Measurements from ENCODE around the gene PRDM12.

PRDM12 gene

DNA sequence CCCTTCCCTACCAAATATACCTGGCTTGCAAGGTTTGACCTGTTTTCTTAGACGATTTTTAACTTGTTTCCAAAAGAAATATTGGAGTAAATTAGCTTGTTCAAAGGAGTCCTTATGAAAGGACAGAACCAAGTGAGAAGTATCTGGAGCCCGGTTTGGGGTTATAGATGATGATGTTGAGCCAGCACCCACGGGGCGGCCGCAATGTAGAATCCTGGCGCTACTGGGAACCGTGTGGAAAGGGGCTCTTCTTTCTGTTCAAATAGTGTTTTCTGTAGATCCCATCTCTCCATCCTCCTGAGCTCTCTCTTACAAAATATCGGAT lies 28.7 kb downstream of the PRDM12 start:
- no peak for DNase-seq

DNA sequence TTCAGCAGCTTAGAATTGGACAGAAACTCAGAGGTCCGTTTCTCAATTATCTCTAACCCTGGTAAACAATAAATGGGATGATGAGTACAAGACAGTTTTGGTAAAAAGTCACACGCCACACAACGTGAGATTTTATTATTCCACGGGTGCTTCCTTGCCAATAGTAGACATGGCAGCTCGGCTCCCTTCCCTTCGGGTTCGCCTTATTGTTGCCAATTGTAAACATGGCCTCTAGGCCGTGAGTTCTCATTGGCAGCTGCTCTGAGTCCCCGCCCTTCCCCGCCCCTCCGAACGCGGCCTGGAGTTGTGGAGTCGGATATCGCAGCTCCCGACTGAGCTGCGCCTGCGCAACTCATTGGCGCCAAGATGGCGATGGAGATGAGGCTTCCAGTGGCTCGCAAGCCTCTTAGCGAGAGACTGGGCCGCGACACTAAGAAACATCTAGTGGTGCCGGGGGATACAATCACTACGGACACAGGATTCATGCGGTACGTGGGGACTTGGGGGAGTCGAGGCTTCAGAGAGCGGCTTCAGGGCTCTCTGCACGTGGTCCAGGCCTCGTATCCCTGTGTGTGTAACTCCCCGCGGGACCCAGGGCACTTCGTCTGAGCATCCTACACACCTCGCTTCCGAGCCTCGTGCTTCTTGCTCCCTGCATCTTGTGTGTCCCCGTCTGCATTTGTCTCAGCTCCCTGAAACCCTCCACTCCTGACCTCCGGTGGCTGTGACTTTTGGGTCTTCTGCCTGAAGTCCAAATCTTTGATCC lies 29.2 kb downstream of the PRDM12 start, which contains the start of gene EXOSC2:
TSS of gene EXOSC2 (plus strand) at position 355 of the 766 bp plus-strand sequence. CDS start at position 367, 12 bp downstream.
- peak; percentile 98 for DNase-seq

DNA sequence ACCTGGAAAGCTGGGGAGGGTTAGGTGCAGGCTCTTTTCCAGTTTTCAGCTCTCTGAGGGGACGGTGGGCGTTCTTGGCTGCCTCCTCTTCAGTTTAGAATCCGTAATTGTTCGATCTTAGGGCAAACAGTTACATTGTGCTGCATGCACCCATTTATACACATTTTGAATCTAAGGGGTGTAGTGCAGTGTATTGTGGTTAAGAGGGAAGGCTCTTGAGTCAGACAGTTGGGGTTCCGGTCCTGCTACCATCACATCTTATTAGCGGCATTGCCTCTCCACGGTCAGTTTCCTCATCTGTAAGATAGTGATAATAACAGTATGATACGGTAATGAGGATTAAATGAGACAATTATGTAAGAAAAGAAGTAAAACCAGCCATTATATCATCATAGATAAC lies 29.8 kb downstream of the PRDM12 start:
- DNase-seq, result no peak

DNA sequence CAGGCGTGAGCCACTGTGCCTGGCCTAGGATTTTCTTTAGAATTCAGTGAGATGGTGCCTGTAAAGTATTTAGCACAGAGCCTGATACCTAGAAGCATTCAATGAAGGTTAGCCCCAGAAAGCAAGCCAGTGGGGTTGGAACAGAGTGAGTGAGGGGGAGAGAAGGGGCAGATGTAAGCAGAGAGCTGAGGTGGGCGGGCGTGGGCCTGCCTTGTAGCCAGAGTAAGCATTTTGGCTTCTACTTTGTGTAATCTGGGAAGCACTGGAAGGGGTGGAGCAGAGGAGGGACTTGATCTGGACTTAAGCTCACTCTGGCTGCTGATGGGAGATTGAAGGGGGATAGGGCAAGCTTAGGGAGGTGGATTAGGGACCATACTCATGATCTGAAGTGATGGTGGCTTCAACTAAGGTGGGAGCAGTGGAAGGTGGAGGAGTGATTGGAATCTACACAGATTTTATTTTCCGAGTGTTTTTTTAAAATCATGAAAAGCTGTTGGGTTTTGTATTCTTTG lies 31.8 kb downstream of the PRDM12 start:
- DNase-seq, result no peak

DNA sequence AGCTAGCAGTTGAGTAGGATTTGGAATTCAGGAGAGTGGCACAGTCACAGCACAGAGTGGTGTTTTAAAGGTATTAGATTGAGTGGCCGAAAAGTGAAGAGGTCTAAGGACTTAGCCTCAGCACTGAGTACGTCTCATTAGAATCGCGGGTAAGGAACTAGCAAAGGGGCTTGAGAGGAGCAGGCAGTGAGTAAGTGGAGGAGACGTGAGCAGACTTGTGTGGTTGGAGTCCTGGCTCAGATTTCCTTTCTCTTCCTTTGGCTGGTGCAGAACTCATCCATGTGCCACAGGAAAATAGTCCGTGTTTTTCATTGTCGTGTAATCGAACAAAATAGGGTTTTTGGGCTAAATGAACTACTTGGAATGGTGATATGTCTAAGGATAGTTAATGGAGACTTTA lies 32.6 kb downstream of the PRDM12 start:
- DNase-seq, result no peak

DNA sequence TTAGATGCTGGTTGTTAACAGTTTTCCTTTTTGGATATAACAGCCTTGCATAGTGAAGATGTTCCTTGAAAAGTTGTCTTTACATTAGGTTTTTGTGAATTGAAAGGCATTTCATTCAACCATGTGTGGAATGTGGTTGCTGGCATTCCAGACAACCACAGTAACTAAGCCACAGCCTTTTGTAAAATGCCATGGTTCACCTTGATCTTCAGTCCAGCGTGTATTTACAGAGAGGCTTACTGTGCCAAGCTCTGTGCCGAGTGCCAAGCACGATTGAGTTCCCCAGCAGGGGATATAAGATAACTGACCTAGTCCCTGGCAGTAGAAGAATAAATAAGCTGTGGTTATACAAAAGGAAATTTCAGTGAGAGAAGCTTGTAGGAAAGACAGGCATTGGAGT lies 34.1 kb downstream of the PRDM12 start:
- no peak for DNase-seq

DNA sequence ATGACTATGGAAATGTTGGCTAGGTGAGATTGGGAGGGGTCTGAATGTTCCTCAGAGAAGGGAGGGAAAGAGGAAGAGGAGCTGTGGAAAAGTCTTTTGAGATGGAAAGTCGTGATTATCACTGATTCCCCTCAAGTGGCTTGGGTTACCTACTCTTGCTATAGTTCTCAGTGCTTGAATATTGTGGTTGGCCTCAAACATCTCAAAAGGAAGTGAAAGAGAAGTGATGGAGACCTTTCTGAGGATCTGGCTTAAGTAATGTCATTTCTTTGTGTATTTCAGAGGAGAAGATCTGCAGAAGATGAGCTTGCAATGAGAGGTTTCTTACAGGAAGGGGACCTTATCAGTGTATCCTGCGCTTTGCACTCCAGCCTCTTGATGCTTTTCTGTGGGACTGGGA lies 34.7 kb downstream of the PRDM12 start:
- DNase-seq, result no peak

DNA sequence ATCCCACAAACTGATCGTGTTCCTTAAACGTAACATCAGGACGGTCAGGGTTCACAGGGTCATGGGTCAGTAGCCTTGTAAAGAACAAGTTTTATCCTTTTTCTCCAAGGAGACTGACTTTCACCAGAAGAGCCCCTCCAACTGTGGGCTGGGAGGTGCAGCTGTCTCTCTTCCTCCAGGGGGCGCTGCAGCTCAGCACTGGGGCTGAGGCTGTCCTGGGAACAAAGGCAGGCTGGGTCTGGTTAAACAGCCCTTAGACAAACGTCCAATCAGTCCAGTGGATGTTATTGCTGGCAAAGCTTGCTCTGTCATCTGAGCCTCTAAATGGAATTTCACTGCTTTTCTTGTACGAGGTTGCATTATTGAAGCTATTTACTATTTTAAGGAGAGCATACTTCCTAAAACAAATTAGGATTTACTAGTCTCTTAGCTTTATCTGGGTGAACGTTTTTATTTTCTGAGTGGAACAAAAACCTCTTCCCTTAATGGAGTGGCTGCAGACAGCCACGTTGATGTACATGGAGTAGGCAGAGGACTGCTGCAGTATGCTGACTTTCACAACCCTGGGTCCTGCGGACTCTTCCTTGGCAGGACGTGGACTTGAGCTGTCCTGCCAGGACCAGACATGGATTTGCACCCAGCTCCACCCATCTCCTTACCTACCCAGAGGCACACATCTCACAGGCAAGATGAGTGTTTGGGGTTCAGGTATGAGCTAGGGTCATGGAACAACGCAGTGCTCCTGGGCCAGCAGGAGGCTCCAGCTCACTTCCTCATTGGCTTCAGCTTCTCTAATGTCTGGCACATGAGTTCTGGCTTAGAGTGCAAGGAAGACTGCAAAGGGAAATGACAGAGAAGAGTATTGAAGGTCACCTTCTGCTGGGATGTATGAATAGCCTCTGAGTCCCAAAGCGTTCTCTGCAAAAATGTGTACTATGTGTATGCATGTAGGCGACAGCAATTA lies 36.9 kb downstream of the PRDM12 start:
- peak; percentile 45 for DNase-seq

DNA sequence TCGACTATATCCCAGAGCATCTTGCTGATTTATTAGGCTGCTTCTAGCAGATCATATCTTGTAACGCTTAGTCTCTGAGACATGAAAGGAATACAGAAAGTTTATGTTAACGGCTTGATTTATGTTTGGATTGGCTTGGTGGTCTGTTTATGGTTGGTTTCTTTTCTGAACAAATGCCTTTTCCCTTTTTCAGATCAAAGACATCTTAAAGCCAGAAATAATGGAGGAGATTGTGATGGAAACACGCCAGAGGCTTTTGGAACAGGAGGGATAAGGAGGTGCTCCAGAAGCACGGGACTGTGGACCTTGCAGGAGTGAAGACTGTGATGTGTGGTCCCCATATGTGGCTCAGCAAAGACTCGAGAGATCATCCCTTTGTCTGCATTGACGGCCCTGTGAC lies 39.1 kb downstream of the PRDM12 start:
- DNase-seq, result no peak

DNA sequence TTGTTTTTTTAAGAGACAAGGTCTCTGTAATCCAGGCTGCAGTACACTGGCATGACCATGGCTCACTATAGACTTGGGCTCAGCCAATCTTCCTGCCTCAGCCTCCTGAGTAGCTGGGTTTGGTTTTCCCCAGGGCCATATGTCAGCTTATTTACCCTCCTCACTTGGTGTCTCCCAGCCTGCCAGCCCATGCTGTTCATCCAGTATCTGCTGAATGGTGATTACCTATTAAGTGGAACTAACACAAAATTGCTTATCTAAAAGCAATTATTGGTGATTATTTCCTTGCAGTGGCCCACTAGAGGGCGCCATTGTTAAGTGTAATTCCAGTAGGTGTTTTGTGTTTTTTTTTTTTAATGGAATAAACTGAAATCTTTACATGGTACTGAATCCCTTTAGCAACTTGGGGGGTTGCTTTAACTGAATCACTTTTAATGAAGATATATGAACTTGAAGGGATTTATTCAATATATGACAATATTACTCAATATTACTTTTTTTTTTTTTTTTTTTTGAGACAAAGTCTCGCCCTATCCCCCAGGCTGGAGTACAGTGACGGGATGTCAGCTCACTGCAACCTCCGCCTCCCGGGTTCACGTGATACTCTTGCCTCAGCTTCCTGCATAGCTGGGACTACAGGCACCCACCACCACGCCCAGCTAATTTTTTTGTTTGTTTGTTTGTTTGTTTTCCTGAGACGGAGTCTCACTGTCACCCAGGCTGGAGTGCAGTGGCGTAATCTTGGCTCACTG lies 43.0 kb downstream of the PRDM12 start:
- DNase-seq, result peak; percentile 32

DNA sequence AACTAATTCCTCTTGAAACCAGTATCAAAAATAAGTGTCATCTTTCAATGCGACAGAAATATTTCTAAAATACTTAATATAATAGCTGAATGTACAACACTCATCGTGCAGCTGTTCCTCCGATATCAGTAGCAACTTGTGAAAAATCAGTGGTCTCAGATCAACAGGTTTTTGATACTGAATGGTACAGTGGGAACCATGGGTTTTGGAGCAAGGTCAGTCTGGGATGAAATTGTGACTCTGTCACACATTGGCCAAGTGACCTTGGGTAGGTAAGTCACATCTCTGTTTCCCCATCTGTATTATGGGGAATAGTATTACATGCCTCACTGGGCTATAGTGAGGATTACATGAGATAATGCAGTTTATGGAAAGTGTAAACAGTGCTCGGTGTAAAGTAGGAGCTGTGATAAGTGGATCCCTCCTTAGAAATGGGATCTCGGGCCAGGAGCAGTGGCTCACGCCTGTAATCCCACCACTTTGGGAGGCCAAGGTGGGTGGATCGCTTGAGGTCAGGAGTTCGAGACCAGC lies 46.5 kb downstream of the PRDM12 start:
- no peak for DNase-seq

DNA sequence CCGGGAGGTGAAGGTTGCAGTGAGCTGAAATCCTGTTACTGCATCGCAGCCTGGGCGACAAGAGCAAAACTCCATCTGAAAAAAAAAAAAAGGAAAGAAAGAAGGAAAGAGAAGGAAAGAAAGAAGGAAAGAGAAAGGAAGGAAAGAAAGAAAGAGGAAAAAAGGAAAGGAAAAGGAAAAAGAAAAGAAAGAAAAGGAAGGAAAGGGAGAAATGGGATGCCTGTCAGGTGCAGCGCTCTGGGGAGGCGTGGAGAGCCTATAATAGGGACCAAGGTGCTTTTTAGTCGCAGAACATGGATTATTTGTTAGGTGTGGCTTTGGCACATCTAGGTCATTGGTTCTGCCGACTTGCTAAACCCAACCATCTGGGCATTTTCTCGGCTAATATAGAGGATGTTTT lies 47.1 kb downstream of the PRDM12 start:
- DNase-seq, result no peak

DNA sequence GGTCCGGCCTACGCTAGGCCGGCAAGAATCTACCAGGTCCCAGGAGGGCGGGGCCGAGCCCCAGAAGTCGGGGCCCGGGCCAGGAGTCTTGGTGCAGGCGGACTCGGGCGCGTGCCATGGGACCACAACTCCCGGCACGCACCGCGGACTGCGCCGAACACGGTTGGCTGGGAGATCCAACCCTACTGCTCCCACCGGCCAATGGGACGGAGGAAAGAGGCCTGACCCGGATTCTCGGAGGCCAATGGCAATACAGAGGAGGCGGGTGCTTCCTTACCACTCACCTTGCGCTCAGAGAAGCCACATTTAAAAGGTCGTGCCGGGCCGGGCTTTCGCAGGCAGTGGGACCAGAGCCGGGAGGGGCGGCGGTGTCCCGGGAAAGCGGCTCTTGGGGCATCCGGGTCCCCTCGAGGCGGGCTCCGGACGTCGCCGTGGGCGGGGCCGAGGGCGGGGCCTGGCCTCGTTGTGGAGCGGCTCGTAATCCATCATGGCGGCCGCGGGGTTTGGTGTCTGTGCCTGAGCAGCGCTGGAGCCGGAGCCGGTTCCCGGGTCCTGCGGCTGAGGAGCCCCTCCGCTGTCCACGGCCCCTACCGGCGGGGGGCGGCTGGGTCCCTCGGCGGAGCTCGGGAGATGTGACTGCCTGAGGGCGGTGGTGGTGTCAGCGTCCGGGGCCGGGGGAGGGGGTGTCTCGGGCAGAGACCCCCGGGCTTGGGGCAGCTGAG lies 48.3 kb downstream of the PRDM12 start:
- DNase-seq, result peak; percentile 96

DNA sequence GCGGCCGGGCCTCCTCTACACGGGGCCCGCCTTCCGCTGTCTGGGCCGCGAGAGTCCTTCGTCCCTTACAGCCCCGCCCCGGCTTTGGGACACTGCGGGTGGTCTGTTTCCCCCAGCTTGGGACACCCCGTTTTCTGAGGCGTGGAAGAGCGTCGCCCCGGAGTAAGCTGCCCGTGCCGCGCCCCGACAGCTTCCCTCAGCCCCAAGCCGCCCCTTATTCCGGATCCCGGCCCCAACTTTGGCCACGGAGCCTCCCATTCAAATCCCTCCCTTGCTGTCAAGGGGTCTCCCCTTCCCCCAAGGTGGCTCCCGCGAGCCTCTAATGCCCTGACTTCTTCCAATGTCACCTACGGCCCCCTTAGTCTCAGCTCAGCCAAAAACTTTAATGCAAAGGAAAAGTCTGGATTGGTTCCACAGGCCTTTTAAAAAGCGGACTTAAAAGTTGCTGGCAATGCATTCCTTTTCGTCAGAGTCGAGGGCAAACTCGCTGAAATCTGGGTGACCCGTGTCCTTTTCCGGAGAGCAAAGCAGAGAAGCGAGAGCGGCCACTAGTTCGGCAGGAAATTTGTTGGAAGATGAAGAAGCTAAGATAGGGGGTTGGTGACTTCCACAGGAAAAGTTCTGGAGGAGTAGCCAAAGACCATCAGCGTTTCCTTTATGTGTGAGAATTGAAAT lies 49.0 kb downstream of the PRDM12 start:
- DNase-seq, result no peak

DNA sequence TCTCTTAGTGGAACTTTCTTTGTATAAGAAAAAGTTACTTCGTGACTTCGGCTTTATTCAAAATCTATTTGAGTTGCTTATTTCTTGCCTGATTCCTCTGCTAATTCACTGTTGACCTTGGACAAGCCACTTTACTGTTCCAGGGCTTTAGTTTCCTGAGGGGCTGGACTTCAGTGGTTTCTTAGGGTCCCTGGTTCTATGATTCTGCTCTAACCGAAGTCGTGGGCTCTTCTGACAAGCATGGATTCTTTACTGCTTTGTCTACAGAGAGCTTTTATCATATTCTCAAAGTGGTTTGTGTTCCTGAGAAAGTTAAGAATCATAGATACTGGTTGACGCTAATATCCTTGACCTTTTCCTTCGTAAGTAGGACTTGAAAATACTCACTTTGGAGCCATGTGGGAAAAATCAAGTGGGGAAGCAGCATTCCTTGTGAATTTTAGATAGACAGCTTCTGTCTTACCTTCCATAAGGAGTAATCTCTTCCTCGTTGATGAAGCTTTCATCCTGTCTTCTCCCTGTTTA lies 50.3 kb downstream of the PRDM12 start:
- no peak for DNase-seq

DNA sequence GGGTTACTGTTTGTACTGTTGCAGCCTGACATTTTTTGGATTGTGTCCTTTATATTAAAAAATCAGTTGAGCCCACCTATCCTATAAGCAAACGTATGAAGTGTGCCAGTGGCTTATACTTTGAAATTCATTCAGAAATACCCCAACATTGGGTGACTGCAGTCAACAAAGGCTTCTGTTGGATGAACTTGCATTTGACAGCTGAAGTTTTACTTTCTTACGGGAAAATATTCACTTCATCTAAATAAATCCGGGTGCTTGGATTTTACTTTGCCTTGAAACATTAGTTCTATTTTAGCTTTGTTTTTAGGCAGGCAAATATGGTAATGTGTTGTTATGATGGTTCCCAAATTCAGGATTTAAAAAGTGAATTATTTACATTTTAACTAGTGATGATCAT lies 50.9 kb downstream of the PRDM12 start:
- no peak for DNase-seq

DNA sequence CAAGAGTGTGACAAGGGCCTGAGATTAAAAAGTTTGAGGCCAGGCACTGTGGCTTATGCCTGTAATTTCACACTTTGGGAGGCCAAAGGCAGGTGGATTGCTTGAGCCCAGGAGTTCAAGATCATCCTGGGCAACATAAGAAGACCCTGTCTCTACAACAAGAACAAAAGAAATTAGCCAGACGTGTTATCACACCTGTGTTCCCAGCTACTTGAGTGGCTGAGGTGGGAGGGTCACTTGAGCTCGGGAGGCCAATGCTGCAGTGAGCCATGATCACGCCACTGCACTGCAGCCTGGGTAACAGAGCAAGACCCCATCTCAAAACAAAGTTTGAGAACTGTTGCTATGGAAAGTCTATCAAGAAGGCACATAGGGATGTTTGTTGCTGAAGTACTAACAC lies 54.2 kb downstream of the PRDM12 start:
- DNase-seq, result no peak

DNA sequence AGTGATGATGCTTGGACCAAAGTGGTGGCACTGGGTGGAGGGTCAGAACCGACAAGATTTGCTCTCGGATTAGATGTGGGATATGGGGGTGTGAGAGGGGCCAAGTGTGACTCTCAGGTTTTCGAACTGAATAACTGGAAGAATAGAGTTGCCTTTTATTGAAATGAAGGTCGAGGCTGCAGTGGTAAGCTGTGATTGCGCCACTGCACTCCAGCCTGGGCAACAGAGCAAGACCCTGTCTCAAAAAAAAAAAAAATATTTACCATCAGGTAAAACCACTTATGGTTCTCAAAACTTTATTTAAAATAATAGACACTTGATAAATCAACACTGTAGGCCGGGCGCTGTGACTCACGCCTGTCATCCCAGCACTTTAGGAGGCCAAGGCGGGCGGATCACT lies 56.4 kb downstream of the PRDM12 start:
- no peak for DNase-seq

DNA sequence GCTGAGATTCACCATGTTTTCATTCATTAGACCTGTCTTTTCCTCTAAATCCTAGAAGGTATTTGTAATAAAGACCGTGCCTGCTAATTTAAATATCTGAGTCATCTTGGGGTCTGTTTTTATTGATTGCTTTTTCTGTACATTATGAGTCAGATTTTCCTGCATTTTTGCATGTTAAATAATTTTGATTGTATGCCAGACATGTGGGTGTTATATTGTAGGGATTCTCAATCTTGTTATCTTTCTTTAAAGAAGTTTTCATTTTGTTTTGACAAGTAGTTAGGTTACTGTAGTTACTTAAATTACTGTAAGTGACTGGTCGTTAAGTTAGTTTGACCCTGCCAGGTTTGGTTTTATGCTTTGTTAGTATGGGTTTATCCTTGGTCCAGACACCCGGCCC lies 64.3 kb downstream of the PRDM12 start:
- DNase-seq, result no peak

DNA sequence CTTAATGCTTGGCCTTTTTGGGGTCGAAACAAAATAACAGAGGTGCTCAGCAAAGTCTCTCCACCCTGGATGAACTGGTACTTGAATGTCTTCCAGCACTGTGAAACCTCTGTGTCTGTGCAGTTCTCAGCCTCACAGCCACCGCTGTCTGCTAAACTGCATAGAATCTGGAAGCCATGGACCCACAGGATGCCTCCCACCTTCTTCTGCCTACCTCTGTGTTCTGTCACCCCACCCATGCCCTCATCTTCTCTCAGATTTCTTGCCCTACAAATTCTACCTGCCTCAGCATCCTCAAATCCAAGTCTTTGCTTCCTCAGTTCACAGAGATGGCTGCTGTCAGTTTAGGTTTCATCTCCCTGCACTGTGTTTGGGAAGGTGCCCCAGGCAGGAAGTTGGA lies 64.8 kb downstream of the PRDM12 start:
- no peak for DNase-seq

DNA sequence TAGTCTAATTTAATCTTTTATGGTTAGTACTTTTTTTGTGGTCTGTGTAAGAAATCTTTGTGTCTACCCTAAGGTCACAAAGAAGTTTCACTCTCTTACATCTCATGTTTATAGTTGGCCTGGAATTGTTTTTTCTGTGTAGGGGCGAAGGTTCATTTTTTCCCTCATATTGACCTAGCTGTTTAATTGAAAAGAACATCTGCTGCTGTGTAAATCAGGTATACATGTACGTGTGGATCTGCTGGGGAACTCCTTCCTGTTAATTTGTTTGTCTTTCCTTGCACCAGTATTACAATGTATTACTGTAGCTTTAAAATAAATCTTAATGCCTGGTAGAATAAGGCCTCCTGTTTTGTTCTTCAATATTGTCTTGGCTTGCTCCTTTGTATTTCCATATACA lies 67.0 kb downstream of the PRDM12 start:
- DNase-seq, result peak; percentile 74

Data from NCI-H1092 (cell line).